ENCODE measurements around the gene MGAT3.
A peak's percentile ranks its signal among the peaks of the same experiment; 100 is the strongest.

DNA sequence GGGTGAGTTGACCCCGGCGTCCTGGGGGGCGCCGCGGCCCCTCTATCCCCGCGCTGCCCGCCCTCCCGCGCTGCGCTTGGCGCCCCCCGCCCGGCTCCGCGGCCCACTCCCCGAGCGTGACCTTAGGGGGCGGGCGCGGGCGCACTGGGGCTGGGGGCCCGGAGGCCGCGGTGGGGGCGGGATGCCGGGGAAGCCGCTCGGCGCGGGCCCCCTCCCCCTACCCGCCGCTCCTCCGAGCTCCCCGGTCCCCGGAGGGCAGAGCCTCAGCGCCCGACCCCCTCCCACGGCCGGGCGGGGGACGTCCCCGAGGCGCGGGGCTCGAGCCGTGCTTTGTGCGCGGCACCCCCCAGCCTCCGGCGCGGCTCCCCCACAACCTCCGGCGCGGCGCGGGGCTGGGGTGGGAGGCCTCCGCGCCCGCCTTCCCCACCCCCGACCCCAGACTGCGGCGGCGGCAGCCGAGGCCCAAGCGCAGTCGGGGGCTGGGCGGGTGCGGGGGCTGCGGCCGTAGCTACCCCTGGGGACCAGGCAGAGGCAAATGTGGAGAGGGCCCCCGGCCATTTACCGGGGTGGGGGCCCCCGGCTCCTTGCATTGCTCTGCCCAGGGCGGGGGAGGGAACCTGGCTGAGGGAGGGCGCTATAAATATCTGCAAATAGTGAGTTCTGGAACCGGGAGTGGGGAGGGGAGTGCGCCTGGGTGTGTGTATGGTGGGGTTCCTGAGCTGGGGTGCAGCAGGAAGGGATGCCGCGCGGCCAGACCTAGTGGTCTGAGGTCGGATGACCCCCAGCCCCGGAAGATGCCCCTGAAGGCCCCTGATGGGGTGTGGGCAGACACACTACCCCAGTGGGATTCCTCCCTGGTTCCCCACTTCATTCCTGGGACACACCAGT is 988 bp downstream of the MGAT3 start:
- TF ChIP-seq CTCF (IDR thresholded peaks at IDR 0.05; ENCODE audit: poor library complexity): no peak
- TF ChIP-seq EZH2 (IDR thresholded peaks at IDR 0.05; ENCODE audit: borderline replicate concordance): peak; percentile 21
